ENCODE results near the gene VCP. TPM values are rescaled to one million over a fixed set of nuclear protein-coding genes. Genes with fewer than 3 reads are reported as not detected.

The VCP gene
- total and polyA plus RNA-seq, 9 of the 15 experiments (the other 6 are each of a cell fraction or from before 2014, with no cell fraction given), result 7.1 to 257 (median 199) TPM

GRCh38 chr9:35102769-35103659 lies 30.6 kb upstream of the VCP start, which contains the start of gene STOML2 (continued):
- TF ChIP-seq RBBP5 (IDR thresholded peaks at IDR 0.05; ENCODE audit: borderline replicate concordance, insufficient read depth, low read length, poor library complexity, severe bottlenecking) (peak; percentile 76), ZNF639 (CRISPR knock-in tag; conservative IDR thresholded peaks at IDR 0.05 in 1 of 2, IDR thresholded peaks at IDR 0.05 in 1 of 2) (no peak), MECOM (CRISPR knock-in tag; IDR thresholded peaks at IDR 0.05) (no peak), EGR1 (conservative IDR thresholded peaks at IDR 0.05) (peak; percentile 77), PRPF4 (IDR thresholded peaks at IDR 0.05; ENCODE audit: insufficient read depth, low read depth, low read length, poor library complexity, severe bottlenecking) (no peak), SPI1 (IDR thresholded peaks at IDR 0.05; ENCODE audit: borderline replicate concordance, low read depth, low read length) (0 out of 2 replicates have a peak, but pooled peaks have one; percentile 30), C11orf30 (IDR thresholded peaks at IDR 0.05; ENCODE audit: low read depth) (peak; percentile 96), CBX1 (IDR thresholded peaks at IDR 0.05; ENCODE audit: low read depth) (no peak), RFX7 (CRISPR knock-in tag; IDR thresholded peaks at IDR 0.05) (no peak), CBX2 (IDR thresholded peaks at IDR 0.05; ENCODE audit: insufficient read depth, low read length, poor library complexity, severe bottlenecking) (no peak), ZNF212 (CRISPR knock-in tag; IDR thresholded peaks at IDR 0.05) (no peak), THAP12 (CRISPR knock-in tag; IDR thresholded peaks at IDR 0.05) (peak; percentile 52; the same call in 1 of the 2 replicates), USF1 (CRISPR knock-in tag; IDR thresholded peaks at IDR 0.05) (no peak; the same call in 1 of the 2 replicates), NRF1 (conservative IDR thresholded peaks at IDR 0.05 in 1 of 2, IDR thresholded peaks at IDR 0.05 in 1 of 2) (no peak), PCBP2 (IDR thresholded peaks at IDR 0.05; ENCODE audit: low read depth, low read length, poor library complexity, severe bottlenecking) (no peak), SMARCB1 (IDR thresholded peaks at IDR 0.05; ENCODE audit: insufficient read length, low read depth) (no peak), MYNN (IDR thresholded peaks at IDR 0.05) (peak; percentile 71), MYNN (CRISPR knock-in tag; IDR thresholded peaks at IDR 0.05) (no peak), MEIS2 (IDR thresholded peaks at IDR 0.05; ENCODE audit: partially characterized antibody) (peak; percentile 77), SMAD4 (CRISPR knock-in tag; conservative IDR thresholded peaks at IDR 0.05) (0 out of 2 replicates have a peak, but pooled peaks have one; percentile 47), ZBTB7A (IDR thresholded peaks at IDR 0.05; ENCODE audit: borderline replicate concordance, control insufficient read depth, low read depth, low read length) (peak; percentile 60; the same call in 1 of the 2 replicates), THRAP3 (IDR thresholded peaks at IDR 0.05; ENCODE audit: borderline replicate concordance) (no peak), SNRNP70 (optimal IDR thresholded peaks at IDR 0.05; ENCODE audit: low read depth, low read length) (no peak)

All from K562 (cell line).